NCI-H226 (cell line): Measurements from ENCODE around the gene CCDC18.
"Not testable (repeated sequence)": the region's sequence is repeated elsewhere in the genome, so short reads cannot be mapped to it uniquely, and the experiment has no call there.

Experiments used
- DNase-seq: peaks from one replicate; pipeline ENCODE4 v3.0.0-alpha.2; 2015

Gene CCDC18

GRCh38 chr1:93172778-93173177, 7.7 kb upstream of the CCDC18 start:
- peak; percentile 60 for DNase-seq

- DNase-seq, result not testable (repeated sequence)
These were observed 5.9 kb upstream of the CCDC18 start for GRCh38 chr1:93174638-93175037.

DNA sequence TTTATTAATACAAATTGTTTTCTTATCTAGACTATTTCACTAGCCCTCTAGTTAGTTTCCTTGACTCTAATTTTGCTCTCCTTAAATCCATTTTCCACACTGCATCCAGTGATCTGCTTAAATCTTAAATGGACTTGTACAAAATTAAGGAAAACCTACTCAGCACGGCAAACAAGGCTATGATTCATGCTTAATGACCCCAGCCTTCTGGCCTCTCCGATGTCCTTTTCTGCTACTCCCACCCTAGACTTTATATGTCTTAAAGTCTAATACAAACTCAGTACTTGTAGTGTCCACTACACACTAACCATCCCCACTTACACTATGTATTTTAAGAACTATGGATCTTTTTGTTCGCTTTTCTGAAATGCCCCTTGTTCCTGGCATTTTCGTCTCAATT, 2.5 kb upstream of the CCDC18 start:
- no peak for DNase-seq

DNA sequence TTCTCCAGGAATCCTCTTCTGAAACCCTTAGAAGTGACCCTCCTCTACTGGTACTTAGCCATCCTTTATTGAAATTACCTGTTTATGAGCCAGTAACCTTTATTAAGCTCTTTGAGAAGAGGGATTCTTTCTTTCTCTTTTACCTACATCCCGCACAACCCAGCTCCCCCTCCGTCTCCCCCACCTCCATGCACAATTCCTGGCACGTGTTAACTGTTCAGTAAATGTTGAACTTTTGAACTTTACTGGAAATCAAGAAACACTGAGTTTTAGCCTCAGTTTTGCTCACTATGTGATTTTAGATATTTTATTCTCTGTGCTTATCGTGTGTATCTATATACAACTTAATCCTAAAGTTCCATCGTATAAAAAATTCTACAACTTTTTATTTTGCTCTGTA, 2.1 kb upstream of the CCDC18 start:
- no peak for DNase-seq

GRCh38 chr1:93179886-93180722, 420 bp upstream of the CCDC18 start, which contains the start of gene TMED5:
Gene TMED5 (minus strand): TSS chr1:93180413. CDS start chr1:93180242, 171 bp downstream.
- DNase-seq, result peak; percentile 99

DNA sequence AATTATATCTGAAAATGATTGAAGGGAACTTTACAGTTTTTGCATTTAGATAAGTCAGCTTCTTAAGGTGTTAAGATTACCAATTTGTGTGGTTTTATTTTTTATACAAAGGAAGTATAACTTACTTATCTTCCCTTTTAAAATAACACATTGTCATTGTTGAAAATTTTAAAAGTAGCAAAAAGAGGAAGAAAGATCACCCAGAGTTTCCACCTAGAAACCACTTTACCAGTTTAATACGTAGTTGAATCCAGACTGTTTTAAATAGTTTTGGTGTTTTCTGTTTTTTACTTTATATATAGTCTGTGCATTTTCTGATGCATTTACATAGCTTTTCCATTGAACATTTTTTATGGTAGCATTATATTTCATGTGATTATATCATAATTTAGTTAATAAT, 6.1 kb downstream of the CCDC18 start:
- no peak for DNase-seq

DNA sequence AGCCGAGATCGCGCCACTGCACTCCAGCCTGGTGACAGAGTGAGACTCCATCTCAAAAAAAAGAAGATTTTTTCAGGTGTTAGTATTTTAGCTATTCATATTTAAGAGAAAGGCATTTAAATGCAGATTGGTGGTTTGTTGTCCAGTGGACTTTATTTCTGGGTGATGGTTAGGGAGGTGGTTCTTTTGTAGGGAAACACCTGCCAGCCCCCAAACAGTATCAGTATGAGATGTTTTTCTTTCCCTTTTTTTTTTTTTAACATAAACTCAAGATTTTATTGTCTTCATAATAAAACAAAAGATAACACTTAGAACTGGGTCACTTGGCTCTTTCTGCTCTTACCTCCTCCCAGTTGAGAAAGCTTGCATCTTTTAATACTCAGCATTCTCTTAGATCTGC, 9.9 kb downstream of the CCDC18 start:
- no peak for DNase-seq

GRCh38 chr1:93194231-93194990, 13.9 kb downstream of the CCDC18 start:
- no peak for DNase-seq

DNA sequence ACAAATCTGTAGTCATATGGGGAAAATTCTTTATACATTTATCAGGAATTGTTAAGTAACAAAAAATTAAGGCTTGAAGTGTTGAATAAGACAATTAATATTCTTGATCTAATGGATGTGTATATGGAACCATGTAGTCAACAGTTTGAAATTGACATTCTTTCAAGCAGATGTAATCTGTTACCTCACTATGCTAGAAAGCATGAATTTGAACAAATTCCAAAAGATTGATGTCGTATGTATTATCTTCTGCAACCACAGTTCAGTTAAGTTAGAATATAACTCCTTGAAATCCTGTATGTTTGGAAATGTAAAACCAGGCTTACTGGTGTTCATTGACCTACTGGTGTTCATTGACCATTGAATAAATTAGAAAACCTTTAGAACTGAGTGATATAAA, 16.1 kb downstream of the CCDC18 start:
- DNase-seq, result peak; percentile 64

- DNase-seq, result no peak
These were observed 18.6 kb downstream of the CCDC18 start for GRCh38 chr1:93199150-93199549.

DNA sequence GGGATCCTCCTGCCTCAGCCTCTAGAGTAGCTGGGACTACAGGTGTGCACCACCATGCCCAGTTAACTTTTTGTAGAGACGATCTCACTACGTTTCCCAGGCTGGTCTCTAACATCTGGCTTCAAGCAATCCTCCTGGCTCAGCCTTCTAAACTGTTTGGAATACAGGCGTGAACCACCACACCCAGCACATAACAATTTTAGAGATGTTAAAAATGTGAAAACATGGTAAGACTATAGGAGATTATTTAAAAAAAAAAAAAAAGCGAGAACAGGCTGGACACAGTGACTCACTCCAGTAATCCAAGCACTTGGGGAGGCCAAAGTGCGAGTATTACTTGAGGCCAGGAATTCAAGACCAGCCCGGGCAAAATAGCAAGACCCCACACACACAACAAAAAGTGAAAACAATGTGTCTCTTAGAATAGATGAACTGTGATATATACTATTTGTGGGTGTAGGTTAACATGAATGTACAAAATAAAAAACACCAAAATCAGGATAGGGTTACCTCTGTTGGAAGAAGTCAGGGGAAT, 19.6 kb downstream of the CCDC18 start:
- no peak for DNase-seq

DNA sequence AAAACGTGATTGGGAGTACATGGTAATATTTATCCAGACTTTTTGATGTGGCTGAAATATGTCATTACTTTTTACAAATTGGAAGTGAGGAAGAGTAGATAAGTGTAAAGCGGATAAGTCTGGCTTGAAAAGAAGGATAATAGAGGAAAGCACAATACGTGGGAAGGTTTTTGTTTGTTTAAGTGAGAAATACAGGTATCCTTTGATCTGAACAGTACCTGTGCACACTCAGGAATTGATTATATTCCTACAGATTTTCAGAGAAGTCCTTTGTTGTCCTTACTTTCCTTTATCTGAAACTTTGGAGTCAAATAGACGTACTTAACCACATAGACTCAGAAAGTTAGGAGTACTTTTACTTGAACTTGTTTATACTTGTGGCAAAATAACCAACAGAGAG, 20.2 kb downstream of the CCDC18 start:
- DNase-seq, result no peak

DNA sequence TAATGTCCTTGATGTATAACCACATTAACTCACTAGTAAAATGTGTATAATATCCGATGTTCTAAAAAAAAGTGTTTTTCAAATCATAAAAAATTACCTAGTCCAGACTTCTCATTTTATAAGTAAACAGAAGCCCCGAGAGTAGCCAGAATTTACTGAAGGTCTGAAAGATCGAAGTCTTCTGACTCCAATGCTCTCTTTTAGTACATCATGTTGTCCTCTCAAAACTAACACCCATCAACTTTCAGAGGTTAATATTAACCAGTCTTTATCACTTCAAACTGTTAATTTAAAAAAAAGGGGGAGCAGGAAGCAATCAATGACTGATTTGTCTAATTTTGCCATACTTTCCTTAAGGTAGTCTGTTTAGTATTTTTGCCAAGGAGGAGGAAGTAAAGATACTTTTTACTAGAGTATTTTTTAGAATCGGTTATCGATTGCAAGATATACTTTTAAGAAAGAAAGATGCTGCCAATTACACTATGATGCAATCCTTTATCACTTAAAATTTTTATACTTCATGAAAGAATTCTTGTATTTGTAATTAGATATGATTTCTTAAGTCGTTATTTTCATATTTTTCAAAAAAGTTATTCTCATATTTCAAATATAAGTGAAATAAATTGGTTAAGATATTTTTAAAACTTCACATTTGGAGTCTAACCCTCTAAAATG, 25.5 kb downstream of the CCDC18 start:
- DNase-seq, result no peak

- no peak for DNase-seq
These were observed 26.0 kb downstream of the CCDC18 start for GRCh38 chr1:93206567-93206954.

DNA sequence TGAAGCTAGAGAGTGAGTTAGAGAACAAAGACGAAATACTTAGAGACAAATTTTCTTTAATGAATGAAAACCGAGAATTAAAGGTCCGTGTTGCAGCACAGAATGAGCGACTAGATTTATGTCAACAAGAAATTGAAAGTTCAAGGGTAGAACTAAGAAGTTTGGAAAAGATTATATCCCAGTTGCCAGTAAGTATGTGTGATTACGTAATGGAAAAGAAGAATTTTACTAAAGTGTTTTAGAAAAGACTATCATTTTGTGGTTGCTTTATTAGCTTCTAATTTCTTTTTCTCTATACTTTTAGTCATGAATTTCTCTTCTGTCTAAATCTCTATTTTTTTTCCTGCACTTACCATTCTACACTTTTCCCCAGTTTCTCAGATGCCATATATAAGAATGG, 26.7 kb downstream of the CCDC18 start:
- no peak for DNase-seq

- no peak for DNase-seq
These were observed 34.8 kb downstream of the CCDC18 start for GRCh38 chr1:93215322-93215721.

DNA sequence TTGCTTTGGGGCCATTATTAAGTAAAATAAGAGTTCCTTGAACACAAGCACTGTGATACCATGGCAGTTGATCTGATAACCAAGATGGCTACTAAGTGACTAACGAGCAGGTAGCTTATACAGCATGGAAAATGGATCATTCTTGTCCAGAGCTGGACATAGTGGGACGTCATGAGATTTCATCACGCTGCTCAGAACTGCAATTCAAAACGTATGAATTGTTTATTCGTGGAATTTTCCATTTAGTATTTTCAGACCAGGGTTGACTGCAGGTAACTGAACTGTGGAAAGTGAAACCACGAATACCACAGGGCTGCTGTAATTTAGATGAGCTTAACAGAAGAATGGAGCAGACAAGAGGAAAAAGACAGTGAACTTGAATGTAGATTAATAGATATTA, 38.9 kb downstream of the CCDC18 start:
- peak; percentile 6 for DNase-seq

GRCh38 chr1:93220716-93221115, 40.2 kb downstream of the CCDC18 start:
- DNase-seq, result not testable (repeated sequence)

DNA sequence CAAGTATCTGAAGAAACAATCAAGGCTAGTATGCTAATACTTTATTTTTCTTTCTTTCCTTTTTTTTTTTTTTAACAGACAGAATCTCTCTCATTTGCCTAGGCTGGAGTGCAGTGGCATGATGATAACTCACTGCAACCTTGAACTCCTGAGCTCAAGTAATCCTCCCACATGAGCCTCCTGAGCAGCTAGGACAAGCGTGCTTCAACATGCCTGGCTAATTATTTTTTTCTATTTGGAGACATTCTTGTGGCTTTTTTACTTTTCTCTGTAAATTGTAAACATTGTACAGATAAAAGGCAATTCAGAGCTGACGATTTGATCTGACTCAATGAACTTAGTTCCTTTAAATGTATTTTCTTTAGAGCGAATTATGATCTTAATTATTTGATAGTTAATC, 41.4 kb downstream of the CCDC18 start:
- no peak for DNase-seq

DNA sequence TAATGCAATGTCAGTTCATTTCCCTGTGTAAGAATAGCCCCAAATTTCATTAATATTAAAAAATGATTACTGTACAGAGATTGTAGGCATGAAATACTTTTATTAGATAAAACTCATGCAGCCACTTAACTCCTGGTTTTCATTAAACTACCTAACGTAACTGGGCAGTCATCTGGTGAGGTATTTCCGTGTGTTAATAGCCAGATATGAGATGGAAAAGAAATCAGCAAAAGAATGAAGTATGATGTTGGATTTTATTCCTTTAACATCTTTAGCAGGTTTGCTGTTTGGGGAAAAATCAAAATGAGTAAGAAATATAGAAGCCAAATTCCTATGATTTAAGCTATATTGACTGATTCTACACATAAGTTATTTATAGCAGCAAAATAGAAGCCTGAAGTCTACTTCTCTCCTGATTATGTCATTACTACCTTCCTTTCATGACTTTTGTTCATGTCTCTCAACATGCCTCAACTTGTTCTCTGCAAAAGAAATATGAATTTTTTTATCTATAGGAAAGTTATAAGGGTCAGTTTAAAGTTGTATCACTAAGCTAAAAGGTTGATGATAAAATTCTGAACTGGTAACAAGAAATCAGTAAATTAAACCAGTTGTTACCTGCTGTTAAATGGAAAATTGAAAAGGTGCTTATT, 42.6 kb downstream of the CCDC18 start:
- DNase-seq, result no peak

DNA sequence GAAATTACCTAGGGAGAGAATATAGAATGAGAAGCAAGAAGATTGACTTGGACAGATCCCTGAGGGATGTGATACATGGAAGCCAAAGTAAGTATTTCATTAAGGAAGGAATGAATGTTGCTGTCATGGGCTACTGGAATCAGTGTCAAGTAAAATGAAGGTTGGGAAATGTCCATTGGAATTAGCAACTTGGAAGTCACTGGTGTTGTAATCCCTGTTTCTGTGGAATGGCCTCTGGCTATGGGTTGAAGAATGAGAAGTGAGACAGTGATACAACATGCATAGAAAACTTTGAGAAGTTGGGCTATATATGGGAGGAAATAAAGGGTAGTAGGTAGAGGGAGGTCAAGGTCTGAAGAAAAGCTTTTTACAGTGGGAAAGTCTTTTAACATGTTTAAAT, 54.7 kb downstream of the CCDC18 start:
- DNase-seq, result no peak

DNA sequence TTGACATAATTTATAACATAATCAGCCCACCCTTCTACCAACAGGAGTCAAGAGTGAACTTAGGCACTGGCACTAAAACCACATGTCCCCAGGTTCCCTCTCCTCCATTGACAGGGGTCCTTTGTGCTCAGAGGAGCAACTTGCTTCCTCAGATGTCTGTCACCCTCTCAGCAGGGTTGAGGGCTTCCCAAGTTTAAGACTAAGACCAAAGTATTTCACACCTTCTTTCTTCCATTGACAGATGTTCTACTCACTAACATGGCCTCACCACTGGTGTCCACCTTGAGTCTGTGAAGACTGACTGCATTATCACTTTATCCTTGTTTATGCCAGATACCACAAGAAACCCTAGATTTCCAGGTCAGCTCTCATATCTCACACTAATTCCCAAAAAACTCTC, 56.5 kb downstream of the CCDC18 start:
- no peak for DNase-seq

DNA sequence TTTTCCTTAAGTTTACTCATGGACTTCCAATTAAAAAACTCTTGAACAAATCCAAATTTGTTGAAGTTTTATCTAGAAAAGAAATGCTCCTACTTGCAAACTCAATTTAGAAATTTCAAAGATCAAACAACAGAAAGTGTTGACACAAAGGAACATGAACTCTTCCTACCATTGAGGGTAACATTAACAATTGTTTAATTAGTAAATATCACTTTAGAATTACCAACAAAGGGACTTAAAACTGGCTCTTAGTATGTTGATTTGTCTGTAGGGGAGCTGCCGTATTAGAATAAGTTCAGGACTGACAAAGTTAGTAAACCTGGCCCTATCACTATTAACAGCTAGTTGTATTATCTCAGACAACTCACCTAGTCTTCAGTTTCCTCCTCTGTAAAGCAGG, 57.9 kb downstream of the CCDC18 start:
- DNase-seq, result no peak
